MG63 (cell line): ENCODE results near the gene DNAH3. TPM values are rescaled to one million over a fixed set of nuclear protein-coding genes. Genes with fewer than 3 reads are reported as not detected.
"Not testable (repeated sequence)": the region's sequence is repeated elsewhere in the genome, so short reads cannot be mapped to it uniquely, and the experiment has no call there.

ENCODE experiments used
- DNase-seq: peaks from one replicate; pipeline ENCODE4 v3.0.0-alpha.2; 2020
- H3K27me3 ChIP-seq: fragments of 250-450 bp; sonication (Bioruptor Pico); 2 replicates; pipeline ENCODE4 v1.5.1; 2020; ENCODE audit warnings: mild to moderate bottlenecking, moderate library complexity
- H3K36me3 ChIP-seq: fragments of 250-450 bp; sonication (Bioruptor Pico); 2 replicates; pipeline ENCODE4 v1.5.1; 2020; ENCODE audit warnings: mild to moderate bottlenecking, moderate library complexity
- H3K4me3 ChIP-seq: fragments of 250-450 bp; sonication (Bioruptor Pico); 2 replicates; pipeline ENCODE4 v1.5.1; 2020; ENCODE audit warnings: mild to moderate bottlenecking, moderate library complexity
- H3K9me3 ChIP-seq: fragments of 250-450 bp; sonication (Bioruptor Pico); 2 replicates; pipeline ENCODE4 v1.5.1; 2020; ENCODE audit warnings: mild to moderate bottlenecking, moderate library complexity
- total RNA-seq: library from RNA; depleted of rRNA; stranded (reverse); fragments of >200 nt; shearing (Covaris generic); gene quantifications from 2 replicates; pipeline ENCODE4 v1.2.3, GENCODE V29; 2014; ENCODE audit warnings: low replicate concordance

DNAH3 gene
- total RNA-seq, 1 experiment from 2014 or later = not detected

- not testable (repeated sequence) for H3K27me3 ChIP-seq, DNase-seq, H3K4me3 ChIP-seq, H3K9me3 ChIP-seq
- H3K36me3 ChIP-seq = peaks cover 11% of the 10 kb centered on the region
These were observed 220.8 kb downstream of the DNAH3 start for GRCh38 chr16:20929676-20930364.

GRCh38 chr16:20928774-20929411 is 221.8 kb downstream of the DNAH3 start:
- Histone ChIP-seq H3K27me3 (no peaks in the 10 kb centered on the region), H3K9me3 (no peaks in the 10 kb centered on the region), H3K4me3 (no peak overlapping the region), H3K36me3 (peaks cover 18% of the 10 kb centered on the region)
- DNase-seq = no peak

- no peaks in the 10 kb centered on the region for H3K9me3 ChIP-seq
- H3K27me3 ChIP-seq = no peaks in the 10 kb centered on the region
- DNase-seq = no peak
These were observed 224.9 kb downstream of the DNAH3 start for GRCh38 chr16:20925751-20926150.

GRCh38 chr16:20923876-20924275 is 226.8 kb downstream of the DNAH3 start:
- H3K4me3 ChIP-seq = no peak overlapping the region
- peaks cover 30% of the 10 kb centered on the region for H3K36me3 ChIP-seq
- no peaks in the 10 kb centered on the region for H3K27me3 ChIP-seq
- H3K9me3 ChIP-seq = no peaks in the 10 kb centered on the region
- no peak for DNase-seq

More at GRCh38 chr16:20925751-20926150, 224.9 kb downstream of the DNAH3 start:
- Histone ChIP-seq H3K4me3 (no peak overlapping the region), H3K36me3 (peaks cover 20% of the 10 kb centered on the region)

GRCh38 chr16:20920799-20921198 is 229.8 kb downstream of the DNAH3 start:
- no peak for DNase-seq
- Histone ChIP-seq H3K36me3 (peaks cover 30% of the 10 kb centered on the region), H3K27me3 (no peaks in the 10 kb centered on the region), H3K4me3 (no peak overlapping the region), H3K9me3 (no peaks in the 10 kb centered on the region)

- H3K27me3 ChIP-seq = no peaks in the 10 kb centered on the region
- H3K4me3 ChIP-seq = no peak overlapping the region
- H3K9me3 ChIP-seq = no peaks in the 10 kb centered on the region
- peaks cover 23% of the 10 kb centered on the region for H3K36me3 ChIP-seq
- no peak for DNase-seq
These were observed 230.6 kb downstream of the DNAH3 start for GRCh38 chr16:20920091-20920490.

GRCh38 chr16:20918486-20919239 is 232.0 kb downstream of the DNAH3 start:
- DNase-seq = peak; percentile 57
- Histone ChIP-seq H3K36me3 (peaks cover 13% of the 10 kb centered on the region), H3K9me3 (no peaks in the 10 kb centered on the region), H3K4me3 (no peak overlapping the region), H3K27me3 (no peaks in the 10 kb centered on the region)

- no peak for DNase-seq
- no peaks in the 10 kb centered on the region for H3K9me3 ChIP-seq
- peaks cover 13% of the 10 kb centered on the region for H3K36me3 ChIP-seq
- no peaks in the 10 kb centered on the region for H3K27me3 ChIP-seq
- no peak overlapping the region for H3K4me3 ChIP-seq
These were observed 233.7 kb downstream of the DNAH3 start for GRCh38 chr16:20916942-20917341.

- Histone ChIP-seq H3K36me3 (peaks cover 13% of the 10 kb centered on the region), H3K9me3 (no peaks in the 10 kb centered on the region), H3K27me3 (no peaks in the 10 kb centered on the region), H3K4me3 (no peak overlapping the region)
- DNase-seq = no peak
These were observed 234.4 kb downstream of the DNAH3 start for GRCh38 chr16:20916289-20916688.

- Histone ChIP-seq H3K36me3 (peaks cover 3% of the 10 kb centered on the region), H3K27me3 (no peaks in the 10 kb centered on the region), H3K9me3 (no peaks in the 10 kb centered on the region), H3K4me3 (no peak overlapping the region)
- peak; percentile 44 for DNase-seq
These were observed 239.3 kb downstream of the DNAH3 start for GRCh38 chr16:20911361-20911760.

- no peak for DNase-seq
- Histone ChIP-seq H3K4me3 (no peak overlapping the region), H3K36me3 (peaks cover 3% of the 10 kb centered on the region), H3K27me3 (no peaks in the 10 kb centered on the region), H3K9me3 (no peaks in the 10 kb centered on the region)
These were observed 239.8 kb downstream of the DNAH3 start for GRCh38 chr16:20910781-20911321.

- DNase-seq = peak; percentile 69
- no peak overlapping the region for H3K4me3 ChIP-seq
- H3K9me3 ChIP-seq = no peaks in the 10 kb centered on the region
- peaks cover 15% of the 10 kb centered on the region for H3K36me3 ChIP-seq
- no peaks in the 10 kb centered on the region for H3K27me3 ChIP-seq
These were observed 244.0 kb downstream of the DNAH3 start for GRCh38 chr16:20906341-20907255.

GRCh38 chr16:20905576-20905975 is 245.1 kb downstream of the DNAH3 start:
- Histone ChIP-seq H3K36me3 (peaks cover 17% of the 10 kb centered on the region), H3K9me3 (no peaks in the 10 kb centered on the region), H3K27me3 (no peaks in the 10 kb centered on the region), H3K4me3 (no peak overlapping the region)
- no peak for DNase-seq

- DNase-seq = peak; percentile 50
- peaks cover 17% of the 10 kb centered on the region for H3K36me3 ChIP-seq
- H3K27me3 ChIP-seq = no peaks in the 10 kb centered on the region
- no peak overlapping the region for H3K4me3 ChIP-seq
- no peaks in the 10 kb centered on the region for H3K9me3 ChIP-seq
These were observed 246.1 kb downstream of the DNAH3 start for GRCh38 chr16:20904507-20905081.

- Histone ChIP-seq H3K4me3 (no peak overlapping the region), H3K27me3 (no peaks in the 10 kb centered on the region), H3K9me3 (no peaks in the 10 kb centered on the region), H3K36me3 (peaks cover 17% of the 10 kb centered on the region)
- no peak for DNase-seq
These were observed 246.6 kb downstream of the DNAH3 start for GRCh38 chr16:20903899-20904506.
